Activated T-cell treated with anti-CD3 and anti-CD28 coated beads, Interleukin-2, amount 50 U/mL, for 4 hours (primary cell): ENCODE results near the gene TAF4. TPM values are rescaled to one million over a fixed set of nuclear protein-coding genes. Genes with fewer than 3 reads are reported as not detected.
A peak's percentile ranks its signal among the peaks of the same experiment; 100 is the strongest.

Experiments
- ATAC-seq, 2 donors: fragments of 200-7000 bp; cut with Tn5 transposase; one replicate each; pipeline ENCODE4 v1.10.0; 2021
- DNase-seq: peaks from one replicate; pipeline ENCODE4 v3.0.0-alpha.2; 2020
- H3K27me3 Mint-ChIP-seq: one replicate; pipeline ENCODE4 v1.8.0; 2021; ENCODE audit warnings: low read depth, mixed read lengths
- H3K36me3 Mint-ChIP-seq: one replicate; pipeline ENCODE4 v1.8.0; 2022; ENCODE audit warnings: mixed read lengths; ENCODE audit not compliant: insufficient read depth
- H3K4me1 Mint-ChIP-seq: one replicate; pipeline ENCODE4 v1.8.0; 2021; ENCODE audit warnings: low read depth, mixed read lengths
- H3K4me3 Mint-ChIP-seq: one replicate; pipeline ENCODE4 v1.8.0; 2021; ENCODE audit warnings: mild to moderate bottlenecking, moderate library complexity, mixed read lengths
- H3K9me3 Mint-ChIP-seq: one replicate; pipeline ENCODE4 v1.8.0; 2021; ENCODE audit warnings: mixed read lengths
- total RNA-seq, 3 donors: library from RNA; stranded (reverse); gene quantifications; one replicate each; pipeline ENCODE4 v1.2.1, GENCODE V29; 2021

TAF4 gene
- total RNA-seq, 3 donors from 2014 or later: 26.4 to 31.1 (median 27.0) TPM

GRCh38 chr20:62029949-62030348, 35.7 kb downstream of the TAF4 start:
- no peak for DNase-seq
- ATAC-seq: no peak
- Mint-ChIP-seq H3K4me1 (peaks cover 56% of the 10 kb centered on the region), H3K9me3 (no peaks in the 10 kb centered on the region), H3K36me3 (no peaks in the 10 kb centered on the region), H3K4me3 (no peak overlapping the region), H3K27me3 (no peaks in the 10 kb centered on the region)

DNA sequence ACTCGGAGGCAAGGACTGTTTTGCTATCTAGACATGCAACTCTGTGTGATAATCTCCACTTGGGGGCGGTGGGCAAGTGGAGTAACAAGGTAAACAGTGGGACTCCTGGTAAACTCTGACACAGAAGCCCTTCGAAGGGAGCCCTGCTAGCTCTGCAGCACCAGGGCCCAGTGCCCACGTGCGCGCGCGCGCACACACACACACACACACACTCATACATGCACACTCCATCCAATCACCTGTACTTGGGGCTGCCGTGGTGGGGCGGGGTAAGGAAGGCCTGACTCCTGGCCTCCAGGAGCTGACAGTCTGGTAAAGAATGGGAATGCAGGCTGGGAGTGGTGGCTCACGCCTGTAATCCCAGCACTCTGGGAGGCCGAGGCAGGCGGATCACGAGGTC, 36.4 kb downstream of the TAF4 start:
- Mint-ChIP-seq H3K9me3 (no peaks in the 10 kb centered on the region), H3K4me3 (no peak overlapping the region), H3K4me1 (peaks cover 57% of the 10 kb centered on the region), H3K36me3 (no peaks in the 10 kb centered on the region), H3K27me3 (no peaks in the 10 kb centered on the region)
- ATAC-seq (no peak), DNase-seq (no peak)

DNA sequence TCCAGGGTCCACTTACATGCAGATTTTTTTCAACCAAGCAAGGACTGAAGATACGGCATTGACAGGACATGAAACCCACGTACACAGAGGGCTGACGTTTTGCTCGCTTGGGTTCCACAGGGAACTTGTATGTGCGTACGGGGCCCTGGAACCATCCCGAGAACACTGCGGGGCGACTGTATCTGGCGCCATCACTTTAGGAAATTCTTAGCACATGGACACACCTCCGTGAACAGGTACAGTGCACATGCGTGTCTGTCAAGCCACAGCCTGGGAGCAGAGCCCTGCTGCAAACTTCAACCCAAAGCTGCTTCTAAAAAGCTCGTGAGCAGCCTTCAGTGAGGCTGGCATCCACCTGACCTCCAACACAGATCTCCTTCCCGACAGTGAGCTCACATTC, 37.3 kb downstream of the TAF4 start:
- no peaks in the 10 kb centered on the region for H3K9me3 Mint-ChIP-seq
- peaks cover 59% of the 10 kb centered on the region for H3K4me1 Mint-ChIP-seq
- H3K4me3 Mint-ChIP-seq: no peak overlapping the region
- ATAC-seq (no peak), DNase-seq (no peak)
- H3K27me3 Mint-ChIP-seq: no peaks in the 10 kb centered on the region
- no peaks in the 10 kb centered on the region for H3K36me3 Mint-ChIP-seq

GRCh38 chr20:62027698-62028321, 37.9 kb downstream of the TAF4 start:
- peaks cover 57% of the 10 kb centered on the region for H3K4me1 Mint-ChIP-seq
- H3K27me3 Mint-ChIP-seq: no peaks in the 10 kb centered on the region
- H3K9me3 Mint-ChIP-seq: no peaks in the 10 kb centered on the region
- DNase-seq (no peak), ATAC-seq (no peak)
- no peak overlapping the region for H3K4me3 Mint-ChIP-seq
- no peaks in the 10 kb centered on the region for H3K36me3 Mint-ChIP-seq

DNA sequence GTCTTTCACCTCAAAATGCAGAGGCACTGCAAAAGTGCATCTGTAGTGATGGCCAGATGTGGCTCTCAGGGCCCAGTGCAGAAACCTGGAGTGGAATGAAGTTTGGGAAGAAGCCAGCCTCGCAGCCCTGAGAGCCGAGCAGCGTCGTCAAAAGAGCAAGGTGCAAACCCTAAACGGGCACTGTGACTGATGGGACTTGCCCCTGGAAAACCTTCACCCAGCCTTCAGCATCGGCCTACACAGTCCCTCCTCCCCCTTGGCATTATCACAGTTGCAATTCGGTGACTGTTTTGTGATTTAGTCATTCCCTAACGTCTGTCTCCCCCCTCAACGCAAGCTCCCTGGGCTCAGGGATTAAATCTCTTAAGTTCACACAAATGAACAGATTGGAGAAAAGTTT, 38.6 kb downstream of the TAF4 start:
- Mint-ChIP-seq H3K27me3 (no peaks in the 10 kb centered on the region), H3K9me3 (no peaks in the 10 kb centered on the region), H3K36me3 (no peaks in the 10 kb centered on the region), H3K4me3 (no peak overlapping the region), H3K4me1 (peaks cover 51% of the 10 kb centered on the region)
- DNase-seq: no peak
- no peak for ATAC-seq

GRCh38 chr20:62026564-62026856, 39.2 kb downstream of the TAF4 start:
- Mint-ChIP-seq H3K4me3 (no peak overlapping the region), H3K36me3 (no peaks in the 10 kb centered on the region), H3K27me3 (no peaks in the 10 kb centered on the region), H3K4me1 (peaks cover 45% of the 10 kb centered on the region), H3K9me3 (no peaks in the 10 kb centered on the region)
- DNase-seq: no peak
- ATAC-seq: no peak

GRCh38 chr20:62025832-62026563, 39.7 kb downstream of the TAF4 start:
- Mint-ChIP-seq H3K4me1 (peaks cover 40% of the 10 kb centered on the region), H3K36me3 (no peaks in the 10 kb centered on the region), H3K4me3 (no peak overlapping the region), H3K9me3 (no peaks in the 10 kb centered on the region), H3K27me3 (no peaks in the 10 kb centered on the region)
- ATAC-seq: peak; percentile 61 to 69
- DNase-seq: no peak

GRCh38 chr20:62025394-62025793, 40.3 kb downstream of the TAF4 start:
- Mint-ChIP-seq H3K27me3 (no peaks in the 10 kb centered on the region), H3K36me3 (no peaks in the 10 kb centered on the region), H3K9me3 (no peaks in the 10 kb centered on the region), H3K4me1 (peaks cover 39% of the 10 kb centered on the region), H3K4me3 (no peak overlapping the region)
- ATAC-seq (peak in 1 of 2 donors; percentile 14), DNase-seq (no peak)

GRCh38 chr20:62023935-62024334, 41.7 kb downstream of the TAF4 start:
- Mint-ChIP-seq H3K4me3 (no peak overlapping the region), H3K9me3 (no peaks in the 10 kb centered on the region), H3K4me1 (peaks cover 33% of the 10 kb centered on the region), H3K36me3 (no peaks in the 10 kb centered on the region), H3K27me3 (no peaks in the 10 kb centered on the region)
- no peak for ATAC-seq
- no peak for DNase-seq

- Mint-ChIP-seq H3K4me3 (no peak overlapping the region), H3K4me1 (peaks cover 33% of the 10 kb centered on the region), H3K9me3 (no peaks in the 10 kb centered on the region), H3K27me3 (no peaks in the 10 kb centered on the region), H3K36me3 (no peaks in the 10 kb centered on the region)
- ATAC-seq (no peak), DNase-seq (no peak)
Measured at GRCh38 chr20:62022575-62023139, 43.0 kb downstream of the TAF4 start.

DNA sequence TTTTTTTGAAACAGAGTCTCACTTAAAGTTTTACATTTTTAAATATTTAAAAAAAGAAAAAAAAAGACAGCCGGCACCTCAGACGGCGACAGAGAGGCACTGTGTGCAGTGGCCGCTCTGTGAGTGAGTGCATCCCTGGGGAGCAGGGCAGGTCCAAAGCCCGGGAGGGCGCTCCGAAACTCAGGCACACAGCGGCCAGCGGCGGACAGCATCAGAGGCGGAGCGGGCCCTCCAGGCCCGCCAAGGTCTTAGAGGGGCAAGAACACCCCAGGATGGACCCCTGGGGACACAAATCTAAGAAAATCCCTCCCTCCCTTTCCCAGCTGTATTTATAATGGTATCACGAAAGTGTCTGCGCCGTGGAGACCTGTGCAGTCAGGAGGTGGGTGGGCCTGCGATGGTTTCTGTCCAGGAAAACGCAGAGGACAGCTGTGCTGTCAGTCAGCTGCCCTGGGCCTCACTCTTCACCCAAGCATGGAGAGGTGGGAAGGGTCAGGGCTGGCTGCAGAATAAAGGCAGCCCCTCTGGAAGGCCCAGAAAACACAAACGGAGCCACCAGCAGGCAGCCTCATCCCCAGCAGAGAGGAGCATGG, 43.8 kb downstream of the TAF4 start:
- DNase-seq: no peak
- Mint-ChIP-seq H3K4me3 (no peak overlapping the region), H3K9me3 (no peaks in the 10 kb centered on the region), H3K36me3 (no peaks in the 10 kb centered on the region), H3K4me1 (peaks cover 31% of the 10 kb centered on the region), H3K27me3 (no peaks in the 10 kb centered on the region)
- no peak for ATAC-seq

DNA sequence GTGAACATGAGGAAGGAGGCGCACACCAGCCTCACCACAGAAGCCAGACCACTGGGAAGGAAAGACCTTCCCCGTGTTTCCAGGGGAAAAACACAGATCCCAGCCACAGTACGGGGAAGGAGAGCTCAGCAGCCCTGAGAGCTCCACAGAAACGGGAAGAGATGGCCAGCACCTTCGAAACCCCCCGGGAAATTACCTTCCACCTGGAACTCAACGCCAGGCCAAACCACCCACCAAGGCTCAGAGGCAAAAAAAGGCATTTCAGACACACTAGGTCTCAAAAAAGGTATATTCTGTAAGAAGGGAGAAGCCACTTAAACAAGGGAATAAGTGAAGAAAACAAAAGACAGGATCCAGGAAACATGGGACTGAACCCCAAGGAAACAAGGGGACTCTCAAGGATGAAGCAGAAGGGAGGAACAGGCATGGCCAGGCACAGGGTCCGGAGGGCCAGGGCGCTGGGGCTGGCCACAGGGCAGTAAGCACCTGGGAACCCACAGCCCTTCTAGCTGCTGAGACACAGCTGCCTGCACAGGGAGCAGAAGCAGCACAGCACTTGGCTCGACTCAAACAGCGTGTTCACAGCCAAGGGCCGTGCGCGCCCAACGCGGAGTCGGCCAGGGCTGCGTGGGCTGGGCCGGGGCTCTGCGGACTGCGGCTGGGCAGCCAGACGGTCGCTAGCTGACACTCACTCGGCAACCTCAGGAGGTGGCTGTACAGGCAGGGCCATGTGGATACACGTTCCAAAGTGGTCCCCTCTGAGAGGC, 44.6 kb downstream of the TAF4 start:
- Mint-ChIP-seq H3K9me3 (no peaks in the 10 kb centered on the region), H3K4me3 (no peak overlapping the region), H3K27me3 (no peaks in the 10 kb centered on the region), H3K36me3 (no peaks in the 10 kb centered on the region), H3K4me1 (peaks cover 23% of the 10 kb centered on the region)
- no peak for DNase-seq
- ATAC-seq: no peak

DNA sequence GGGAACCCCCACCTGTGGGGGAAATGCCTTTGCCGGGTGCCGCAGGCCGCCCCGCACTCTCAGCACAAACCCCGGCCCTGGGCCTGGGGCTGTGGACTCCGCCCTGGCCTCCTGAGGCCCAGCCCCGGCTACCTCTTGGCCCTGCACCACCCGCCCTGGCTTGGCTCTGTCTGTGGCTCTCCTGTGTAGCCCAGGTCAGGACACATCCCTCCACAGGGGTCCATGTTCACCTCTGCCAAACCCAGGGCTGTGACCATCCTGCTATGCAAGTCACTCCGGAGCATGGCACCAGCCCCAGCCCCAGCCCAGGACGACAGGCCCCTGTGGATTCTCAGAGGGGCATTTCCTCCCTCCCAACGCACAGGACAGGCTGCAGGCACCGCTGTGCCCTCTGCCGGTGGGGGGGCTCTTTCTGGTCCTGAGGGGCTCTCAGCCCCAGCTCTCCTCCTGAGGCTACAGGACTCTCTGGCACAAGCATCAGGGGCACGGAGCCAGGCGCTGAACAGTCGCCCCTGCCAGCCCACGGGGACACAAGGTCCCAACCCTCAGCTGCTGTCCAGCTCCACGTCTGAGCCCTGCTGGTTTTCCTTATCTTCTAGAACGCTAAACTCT, 45.7 kb downstream of the TAF4 start:
- Mint-ChIP-seq H3K27me3 (no peaks in the 10 kb centered on the region), H3K36me3 (no peaks in the 10 kb centered on the region), H3K4me3 (no peak overlapping the region), H3K9me3 (no peaks in the 10 kb centered on the region), H3K4me1 (peaks cover 16% of the 10 kb centered on the region)
- no peak for DNase-seq
- ATAC-seq: no peak

GRCh38 chr20:62019144-62019805, 46.4 kb downstream of the TAF4 start:
- ATAC-seq: no peak
- Mint-ChIP-seq H3K27me3 (no peaks in the 10 kb centered on the region), H3K4me1 (peaks cover 14% of the 10 kb centered on the region), H3K9me3 (no peaks in the 10 kb centered on the region), H3K36me3 (no peaks in the 10 kb centered on the region), H3K4me3 (no peak overlapping the region)
- DNase-seq: no peak
